Neural progenitor cell (in vitro differentiated cells): Measurements from ENCODE around the gene MCTP2. TPM values are rescaled to one million over a fixed set of nuclear protein-coding genes. Genes with fewer than 3 reads are reported as not detected.

Source experiments
- DNase-seq: peaks from one replicate; pipeline ENCODE4 v3.0.0-alpha.2; 2016; ENCODE audit warnings: low spot score
- H2AFZ ChIP-seq: fragments of 200-600 bp; sonication (generic); replicated peaks from 2 replicates; pipeline ENCODE4 v1.6.1; 2016; ENCODE audit warnings: antibody characterized with exemption
- H3F3A ChIP-seq: fragments of 200-600 bp; sonication (generic); 2 replicates; pipeline ENCODE4 v1.6.1; 2016; ENCODE audit warnings: antibody characterized with exemption, low read depth
- H3K27ac ChIP-seq: fragments of 200-600 bp; sonication (generic); 2 replicates; pipeline ENCODE4 v1.5.1; 2016; ENCODE audit warnings: mild to moderate bottlenecking
- H3K27me3 ChIP-seq: fragments of 200-600 bp; sonication (generic); 2 replicates; pipeline ENCODE4 v1.6.1; 2016; ENCODE audit warnings: mild to moderate bottlenecking, moderate library complexity
- H3K36me3 ChIP-seq: fragments of 200-600 bp; sonication (generic); 2 replicates; pipeline ENCODE4 v1.5.1; 2016
- H3K4me1 ChIP-seq: fragments of 200-600 bp; sonication (generic); 2 replicates; pipeline ENCODE4 v1.6.1; 2016; ENCODE audit warnings: mixed run types
- H3K4me2 ChIP-seq: fragments of 200-600 bp; sonication (generic); 2 replicates; pipeline ENCODE4 v1.6.1; 2016
- H3K4me3 ChIP-seq: fragments of 200-600 bp; sonication (generic); 2 replicates; pipeline ENCODE4 v1.5.1; 2016
- H3K79me2 ChIP-seq: fragments of 200-600 bp; sonication (generic); 2 replicates; pipeline ENCODE4 v1.6.1; 2016; ENCODE audit warnings: low read depth
- H3K9ac ChIP-seq: fragments of 200-600 bp; sonication (generic); 2 replicates; pipeline ENCODE4 v1.6.1; 2016
- H3K9me3 ChIP-seq: fragments of 200-600 bp; sonication (generic); 2 replicates; pipeline ENCODE4 v1.5.1; 2016; ENCODE audit warnings: low read depth
- H4K20me1 ChIP-seq: fragments of 200-600 bp; sonication (generic); 2 replicates; pipeline ENCODE4 v1.6.1; 2016; ENCODE audit warnings: low read depth
- H3K27ac Mint-ChIP-seq: 3 replicates; pipeline ENCODE4 v1.8.0; 2021; ENCODE audit warnings: mixed read lengths
- H3K27me3 Mint-ChIP-seq: 2 replicates; pipeline ENCODE4 v1.8.0; 2022; ENCODE audit warnings: low read depth, mild to moderate bottlenecking, inconsistent platforms, moderate library complexity, mixed read lengths; ENCODE audit not compliant: insufficient read depth
- H3K36me3 Mint-ChIP-seq: 3 replicates; pipeline ENCODE4 v1.8.0; 2021; ENCODE audit warnings: mixed read lengths
- H3K4me1 Mint-ChIP-seq: 3 replicates; pipeline ENCODE4 v1.8.0; 2021; ENCODE audit warnings: mixed read lengths
- H3K4me3 Mint-ChIP-seq: 3 replicates; pipeline ENCODE4 v1.8.0; 2021; ENCODE audit warnings: mild to moderate bottlenecking, moderate library complexity, mixed read lengths
- H3K9me3 Mint-ChIP-seq: 3 replicates; pipeline ENCODE4 v1.8.0; 2020; ENCODE audit warnings: mixed read lengths
- EZH2 ChIP-seq: fragments of 200-600 bp; sonication (generic); IDR thresholded peaks from 2 replicates; pipeline ENCODE4 v1.6.1; 2017; ENCODE audit warnings: antibody characterized with exemption, mild to moderate bottlenecking, moderate library complexity
- EZH2phosphoT487 ChIP-seq: fragments of 200-600 bp; sonication (generic); IDR thresholded peaks from 2 replicates; pipeline ENCODE4 v1.6.1; 2017; ENCODE audit warnings: antibody characterized with exemption
- total RNA-seq: library from RNA; depleted of rRNA; stranded (reverse); fragments of >200 nt; gene quantifications from 2 replicates; pipeline ENCODE4 v1.2.3, GENCODE V29; 2015; ENCODE audit warnings: low replicate concordance
- TF ChIP-seq, protein P1 (sequence below): fragments of 200-600 bp; sonication (generic); IDR thresholded peaks from 2 replicates; pipeline ENCODE4 v1.5.1; 2017; ENCODE audit warnings: antibody characterized with exemption, mild to moderate bottlenecking

MCTP2 gene
- total RNA-seq, 1 donor from 2014 or later: 0.17 TPM

DNA sequence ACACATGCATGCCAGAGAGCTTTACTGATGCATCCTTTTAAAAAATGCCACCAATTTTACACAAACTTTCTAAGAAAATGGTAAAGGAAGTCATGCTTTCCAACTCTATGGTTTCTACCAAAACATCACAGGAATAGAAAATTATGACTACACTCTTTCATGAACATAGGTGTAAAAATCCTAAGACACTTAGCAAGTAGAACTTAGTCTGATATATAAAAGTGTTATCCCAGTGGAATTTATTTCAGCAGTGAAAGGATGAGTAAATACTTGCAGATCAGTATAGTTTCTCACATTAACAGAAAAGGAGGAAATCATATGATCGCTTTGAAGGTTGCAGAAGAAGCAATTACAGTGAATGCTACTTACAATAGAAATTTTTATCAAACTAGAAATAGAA, 43.4 kb downstream of the MCTP2 start:
- no peak for DNase-seq
- no peaks in the 10 kb centered on the region for H3K27me3 Mint-ChIP-seq
- TF ChIP-seq EZH2 (no peak), EZH2phosphoT487 (no peak)
- TF ChIP-seq, protein P1, sequence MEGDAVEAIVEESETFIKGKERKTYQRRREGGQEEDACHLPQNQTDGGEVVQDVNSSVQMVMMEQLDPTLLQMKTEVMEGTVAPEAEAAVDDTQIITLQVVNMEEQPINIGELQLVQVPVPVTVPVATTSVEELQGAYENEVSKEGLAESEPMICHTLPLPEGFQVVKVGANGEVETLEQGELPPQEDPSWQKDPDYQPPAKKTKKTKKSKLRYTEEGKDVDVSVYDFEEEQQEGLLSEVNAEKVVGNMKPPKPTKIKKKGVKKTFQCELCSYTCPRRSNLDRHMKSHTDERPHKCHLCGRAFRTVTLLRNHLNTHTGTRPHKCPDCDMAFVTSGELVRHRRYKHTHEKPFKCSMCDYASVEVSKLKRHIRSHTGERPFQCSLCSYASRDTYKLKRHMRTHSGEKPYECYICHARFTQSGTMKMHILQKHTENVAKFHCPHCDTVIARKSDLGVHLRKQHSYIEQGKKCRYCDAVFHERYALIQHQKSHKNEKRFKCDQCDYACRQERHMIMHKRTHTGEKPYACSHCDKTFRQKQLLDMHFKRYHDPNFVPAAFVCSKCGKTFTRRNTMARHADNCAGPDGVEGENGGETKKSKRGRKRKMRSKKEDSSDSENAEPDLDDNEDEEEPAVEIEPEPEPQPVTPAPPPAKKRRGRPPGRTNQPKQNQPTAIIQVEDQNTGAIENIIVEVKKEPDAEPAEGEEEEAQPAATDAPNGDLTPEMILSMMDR: no peak

DNA sequence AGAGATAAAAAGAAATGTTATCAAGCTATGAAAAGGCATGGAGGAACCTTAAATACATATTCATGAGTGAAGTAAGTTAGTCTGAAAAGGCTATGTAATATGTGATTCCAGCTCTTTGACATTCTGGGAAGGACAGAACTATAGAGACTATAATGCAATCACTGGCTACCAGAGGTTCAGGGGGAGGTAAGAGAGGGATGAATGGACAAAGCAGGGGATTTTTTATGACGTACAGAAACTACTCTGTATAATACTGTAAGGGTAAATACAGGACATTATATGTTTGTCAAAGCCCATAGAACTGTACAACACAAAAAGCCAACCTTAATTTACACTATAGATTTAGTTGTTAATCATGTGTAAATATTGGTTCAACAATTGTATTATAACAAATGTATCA, 46.1 kb downstream of the MCTP2 start:
- Mint-ChIP-seq H3K4me1 (peaks cover 2% of the 10 kb centered on the region), H3K27ac (no peak overlapping the region), H3K27me3 (no peaks in the 10 kb centered on the region), H3K9me3 (no peaks in the 10 kb centered on the region), H3K4me3 (no peak overlapping the region), H3K36me3 (no peaks in the 10 kb centered on the region)
- DNase-seq: no peak
- Histone ChIP-seq H3K4me2 (no peak overlapping the region), H3K9ac (no peak overlapping the region), H3K4me3 (no peak overlapping the region), H3K79me2 (no peaks in the 10 kb centered on the region), H3K4me1 (no peaks in the 10 kb centered on the region), H3F3A (no peaks in the 10 kb centered on the region), H3K36me3 (no peaks in the 10 kb centered on the region), H3K9me3 (no peaks in the 10 kb centered on the region), H4K20me1 (no peaks in the 10 kb centered on the region), H3K27me3 (no peaks in the 10 kb centered on the region), H2AFZ (no peak overlapping the region), H3K27ac (no peak overlapping the region)
- TF ChIP-seq EZH2 (no peak), EZH2phosphoT487 (no peak)
- TF ChIP-seq, protein P1: no peak

More for the DNA sequence above, 43.4 kb downstream of the MCTP2 start:
- H3K27me3 ChIP-seq: no peaks in the 10 kb centered on the region
- H3K4me3 ChIP-seq: no peak overlapping the region
- Mint-ChIP-seq H3K36me3 (no peaks in the 10 kb centered on the region), H3K27ac (no peak overlapping the region), H3K4me3 (no peak overlapping the region), H3K9me3 (no peaks in the 10 kb centered on the region), H3K4me1 (no peaks in the 10 kb centered on the region)
- no peaks in the 10 kb centered on the region for H4K20me1 ChIP-seq
- no peak overlapping the region for H3K4me2 ChIP-seq
- no peak overlapping the region for H3K27ac ChIP-seq
- no peaks in the 10 kb centered on the region for H3F3A ChIP-seq
- H3K79me2 ChIP-seq: no peaks in the 10 kb centered on the region
- no peak overlapping the region for H3K9ac ChIP-seq
- H2AFZ ChIP-seq: no peak overlapping the region
- H3K4me1 ChIP-seq: no peaks in the 10 kb centered on the region
- no peaks in the 10 kb centered on the region for H3K9me3 ChIP-seq
- no peaks in the 10 kb centered on the region for H3K36me3 ChIP-seq

- H3K79me2 ChIP-seq: no peaks in the 10 kb centered on the region
- no peak overlapping the region for H3K4me2 ChIP-seq
- H3K9me3 Mint-ChIP-seq: no peaks in the 10 kb centered on the region
- no peaks in the 10 kb centered on the region for H3K9me3 ChIP-seq
- no peaks in the 10 kb centered on the region for H4K20me1 ChIP-seq
- H3K4me3 Mint-ChIP-seq: no peak overlapping the region
- no peak for DNase-seq
- TF ChIP-seq EZH2phosphoT487 (no peak), EZH2 (no peak)
- TF ChIP-seq, protein P1: no peak
- H3K4me1 ChIP-seq: no peaks in the 10 kb centered on the region
- H2AFZ ChIP-seq: no peak overlapping the region
- H3K27ac Mint-ChIP-seq: no peak overlapping the region
- no peaks in the 10 kb centered on the region for H3F3A ChIP-seq
- H3K36me3 Mint-ChIP-seq: no peaks in the 10 kb centered on the region
- H3K36me3 ChIP-seq: no peaks in the 10 kb centered on the region
- H3K27me3 Mint-ChIP-seq: no peaks in the 10 kb centered on the region
- H3K9ac ChIP-seq: no peak overlapping the region
- H3K4me3 ChIP-seq: no peak overlapping the region
- H3K27me3 ChIP-seq: no peaks in the 10 kb centered on the region
- no peak overlapping the region for H3K27ac ChIP-seq
- H3K4me1 Mint-ChIP-seq: peaks cover 8% of the 10 kb centered on the region
Measured at GRCh38 chr15:94279736-94280135, 48.4 kb downstream of the MCTP2 start.
